ENCODE measurements around the gene ADM2.

The ADM2 gene

DNA sequence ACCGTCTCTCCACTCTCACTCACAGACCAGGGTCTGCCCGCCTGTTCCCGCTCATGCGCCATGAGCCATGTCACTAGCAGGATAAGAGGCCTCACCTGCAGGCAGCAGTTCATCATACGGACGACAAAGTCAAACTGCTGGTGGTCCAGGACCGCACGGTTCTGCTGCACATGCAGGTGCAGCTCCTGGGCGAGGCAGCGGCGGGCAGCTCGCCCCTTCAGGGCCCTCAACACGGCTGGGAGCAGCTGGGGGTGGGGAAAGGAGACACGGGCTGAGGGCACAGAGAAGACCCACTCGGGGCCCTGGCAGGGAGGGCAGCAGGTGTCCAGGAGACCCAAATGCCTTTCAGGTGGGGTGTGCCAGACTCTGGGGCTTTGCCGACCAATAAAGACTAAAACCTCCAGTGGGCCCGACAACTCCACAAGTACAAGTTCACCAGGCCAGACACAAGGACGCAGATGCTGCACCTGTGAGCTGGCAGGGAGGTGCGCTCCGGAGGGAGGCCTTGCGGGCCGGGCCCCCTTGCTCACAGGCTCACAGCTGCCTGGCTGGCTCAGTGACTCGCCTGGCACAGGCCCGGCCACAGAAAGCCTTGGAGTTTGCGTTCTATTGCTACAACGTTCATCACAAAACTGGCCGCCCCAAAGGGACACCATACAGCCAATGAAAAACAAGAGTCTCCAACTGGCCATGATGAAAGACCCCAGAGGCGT is 18.0 kb upstream of the ADM2 start:
- DNase-seq (ENCODE audit: low read depth): no peak
- no peak overlapping the region for H3K4me3 ChIP-seq (ENCODE audit: low read length)
- TF ChIP-seq, protein P1, sequence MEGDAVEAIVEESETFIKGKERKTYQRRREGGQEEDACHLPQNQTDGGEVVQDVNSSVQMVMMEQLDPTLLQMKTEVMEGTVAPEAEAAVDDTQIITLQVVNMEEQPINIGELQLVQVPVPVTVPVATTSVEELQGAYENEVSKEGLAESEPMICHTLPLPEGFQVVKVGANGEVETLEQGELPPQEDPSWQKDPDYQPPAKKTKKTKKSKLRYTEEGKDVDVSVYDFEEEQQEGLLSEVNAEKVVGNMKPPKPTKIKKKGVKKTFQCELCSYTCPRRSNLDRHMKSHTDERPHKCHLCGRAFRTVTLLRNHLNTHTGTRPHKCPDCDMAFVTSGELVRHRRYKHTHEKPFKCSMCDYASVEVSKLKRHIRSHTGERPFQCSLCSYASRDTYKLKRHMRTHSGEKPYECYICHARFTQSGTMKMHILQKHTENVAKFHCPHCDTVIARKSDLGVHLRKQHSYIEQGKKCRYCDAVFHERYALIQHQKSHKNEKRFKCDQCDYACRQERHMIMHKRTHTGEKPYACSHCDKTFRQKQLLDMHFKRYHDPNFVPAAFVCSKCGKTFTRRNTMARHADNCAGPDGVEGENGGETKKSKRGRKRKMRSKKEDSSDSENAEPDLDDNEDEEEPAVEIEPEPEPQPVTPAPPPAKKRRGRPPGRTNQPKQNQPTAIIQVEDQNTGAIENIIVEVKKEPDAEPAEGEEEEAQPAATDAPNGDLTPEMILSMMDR (conservative IDR thresholded peaks at IDR 0.05; ENCODE audit: low read depth, low read length): no peak

DNA sequence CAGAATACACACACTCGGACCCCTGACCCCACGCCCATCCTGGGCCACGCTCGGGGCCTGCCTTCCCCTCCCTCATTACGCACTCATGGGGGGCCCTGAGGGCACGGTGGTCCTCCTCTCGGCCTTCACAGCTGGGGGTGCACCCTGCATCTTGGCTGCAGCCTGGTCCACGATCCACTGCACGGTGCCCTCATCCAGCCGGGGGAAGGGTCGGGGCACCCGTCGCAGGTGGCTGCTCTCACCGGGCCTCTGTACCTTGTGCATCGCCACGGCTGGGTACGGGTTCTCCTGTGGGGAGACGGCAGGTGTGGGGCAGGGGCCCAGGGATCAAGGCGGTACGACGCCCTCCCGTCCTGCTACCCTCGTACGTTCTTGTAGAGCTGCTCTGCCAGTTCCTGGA is 16.9 kb upstream of the ADM2 start:
- no peak overlapping the region for H3K4me3 ChIP-seq (ENCODE audit: low read length)
- TF ChIP-seq, protein P1 (conservative IDR thresholded peaks at IDR 0.05; ENCODE audit: low read depth, low read length): no peak
- no peak for DNase-seq (ENCODE audit: low read depth)

DNA sequence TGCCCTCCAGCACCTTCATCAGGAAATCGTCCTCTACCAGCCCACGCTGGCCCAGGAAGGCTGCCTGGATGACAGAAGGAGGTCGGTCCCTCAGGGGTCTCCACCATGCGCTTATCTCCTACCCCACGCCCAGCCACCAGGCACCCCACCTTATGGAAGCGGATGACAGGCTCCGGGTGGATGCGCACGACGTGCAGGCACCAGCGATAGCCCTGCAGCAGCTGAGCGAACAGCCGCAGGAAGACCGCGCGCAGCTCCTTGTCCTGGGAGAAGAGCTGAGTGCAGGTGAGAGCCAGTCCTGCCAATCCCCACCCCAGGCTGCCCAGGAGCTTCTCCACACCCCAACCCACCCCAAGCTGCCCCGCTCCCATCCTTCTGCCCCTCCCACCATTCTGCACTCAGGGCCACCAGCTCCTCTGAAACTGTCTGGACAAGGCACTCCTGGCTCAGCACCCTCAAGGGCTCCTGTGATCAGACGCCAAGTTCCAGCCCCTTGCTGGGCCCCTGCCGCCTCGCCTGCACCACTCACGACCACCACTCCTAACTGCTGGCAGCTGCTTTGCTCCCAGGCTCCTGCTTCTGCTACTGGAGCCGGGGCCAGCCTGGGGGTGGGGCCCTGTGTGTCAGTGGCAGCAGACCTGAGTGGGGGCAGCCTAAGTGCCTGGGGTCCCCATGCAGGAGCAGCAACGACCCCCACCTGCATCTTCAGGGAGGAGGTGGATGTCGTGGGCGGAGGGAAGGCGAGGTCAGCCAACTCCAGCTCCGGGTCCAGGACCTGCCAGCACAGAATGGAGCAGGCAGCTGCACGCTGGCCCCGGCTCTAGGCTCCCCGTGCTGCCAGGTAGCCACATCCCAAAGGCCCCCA is 16.0 kb upstream of the ADM2 start:
- no peak overlapping the region for H3K4me3 ChIP-seq (ENCODE audit: low read length)
- TF ChIP-seq, protein P1 (conservative IDR thresholded peaks at IDR 0.05; ENCODE audit: low read depth, low read length): no peak
- no peak for DNase-seq (ENCODE audit: low read depth)

DNA sequence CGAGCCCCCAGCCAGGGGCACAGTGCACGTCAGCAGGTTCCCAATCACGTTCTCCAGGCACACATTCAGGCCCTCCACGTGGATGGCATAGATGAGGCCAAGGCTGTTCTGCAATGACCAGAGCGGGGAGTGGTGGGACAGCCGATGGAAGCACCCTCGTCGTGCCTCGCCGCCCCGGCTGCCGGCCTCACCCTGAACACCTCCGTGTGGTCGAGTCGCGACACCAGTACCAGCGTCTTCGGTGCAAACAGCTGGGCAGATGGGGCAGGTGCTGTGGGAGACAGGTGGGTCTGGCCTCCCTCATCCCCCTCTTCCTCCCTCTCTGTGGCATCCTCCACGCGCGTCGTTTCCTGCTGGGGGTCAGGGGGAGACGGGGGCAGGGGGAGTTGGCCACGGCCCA is 14.0 kb upstream of the ADM2 start:
- no peak overlapping the region for H3K4me3 ChIP-seq (ENCODE audit: low read length)
- no peak for DNase-seq (ENCODE audit: low read depth)
- TF ChIP-seq, protein P1 (conservative IDR thresholded peaks at IDR 0.05; ENCODE audit: low read depth, low read length): no peak

DNA sequence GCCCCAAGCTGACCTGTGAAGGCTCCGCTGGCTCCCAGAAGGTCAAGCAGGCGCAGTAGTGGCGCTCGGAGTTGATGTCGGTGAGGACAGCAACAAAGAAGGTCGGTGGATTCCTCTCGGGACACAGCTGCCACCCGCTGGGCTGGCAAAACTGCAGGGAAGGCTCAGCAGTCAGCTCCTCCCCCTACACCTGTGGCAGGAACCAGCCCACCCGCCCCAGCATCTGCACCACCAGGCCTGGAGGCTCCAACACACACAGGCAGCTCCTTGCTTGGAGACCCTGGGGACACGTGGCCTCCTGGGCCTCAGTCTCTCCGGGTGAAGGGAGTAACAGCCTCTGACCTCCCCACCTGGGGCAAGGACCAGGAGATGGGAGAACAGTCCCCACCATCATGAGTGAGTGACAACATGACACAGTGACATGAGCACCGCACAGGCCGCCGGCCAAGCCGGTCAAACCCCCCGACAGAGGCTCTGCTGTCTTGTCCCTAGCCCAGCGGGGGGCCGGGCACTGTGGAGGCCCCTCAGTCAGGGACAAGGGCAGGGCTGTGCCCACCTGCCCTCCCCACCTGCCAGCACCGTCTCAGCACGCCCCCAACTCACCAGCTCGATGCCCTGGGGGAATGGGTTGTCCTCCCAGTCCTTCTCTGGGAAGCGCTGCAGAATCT is 13.4 kb upstream of the ADM2 start:
- no peak overlapping the region for H3K4me3 ChIP-seq (ENCODE audit: low read length)
- TF ChIP-seq, protein P1 (conservative IDR thresholded peaks at IDR 0.05; ENCODE audit: low read depth, low read length): no peak
- no peak for DNase-seq (ENCODE audit: low read depth)

DNA sequence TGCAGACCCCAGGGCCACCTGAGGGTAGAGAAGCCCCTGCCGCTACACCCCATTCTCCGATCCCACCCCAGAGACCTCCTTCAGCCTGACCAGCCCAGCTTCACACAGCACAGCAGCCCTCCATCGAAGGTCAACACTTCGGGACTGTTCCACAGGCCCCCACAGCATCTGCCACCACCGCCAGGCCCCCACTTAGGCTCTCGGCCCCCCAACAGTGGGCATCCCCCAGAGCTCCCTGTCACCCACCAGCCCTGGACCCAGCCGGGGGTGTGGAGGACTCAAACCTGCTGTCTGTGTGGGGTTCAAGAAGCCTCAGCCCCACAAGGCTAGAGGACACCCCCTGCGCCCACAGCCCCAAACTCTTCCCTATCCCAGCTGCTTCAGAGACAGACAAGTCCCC is 12.7 kb upstream of the ADM2 start:
- H3K4me3 ChIP-seq (ENCODE audit: low read length): no peak overlapping the region
- TF ChIP-seq, protein P1 (conservative IDR thresholded peaks at IDR 0.05; ENCODE audit: low read depth, low read length): no peak
- no peak for DNase-seq (ENCODE audit: low read depth)

Data from retinal pigment epithelial cell (primary cell).